ENCODE measurements around the gene MARVELD1.

DNA sequence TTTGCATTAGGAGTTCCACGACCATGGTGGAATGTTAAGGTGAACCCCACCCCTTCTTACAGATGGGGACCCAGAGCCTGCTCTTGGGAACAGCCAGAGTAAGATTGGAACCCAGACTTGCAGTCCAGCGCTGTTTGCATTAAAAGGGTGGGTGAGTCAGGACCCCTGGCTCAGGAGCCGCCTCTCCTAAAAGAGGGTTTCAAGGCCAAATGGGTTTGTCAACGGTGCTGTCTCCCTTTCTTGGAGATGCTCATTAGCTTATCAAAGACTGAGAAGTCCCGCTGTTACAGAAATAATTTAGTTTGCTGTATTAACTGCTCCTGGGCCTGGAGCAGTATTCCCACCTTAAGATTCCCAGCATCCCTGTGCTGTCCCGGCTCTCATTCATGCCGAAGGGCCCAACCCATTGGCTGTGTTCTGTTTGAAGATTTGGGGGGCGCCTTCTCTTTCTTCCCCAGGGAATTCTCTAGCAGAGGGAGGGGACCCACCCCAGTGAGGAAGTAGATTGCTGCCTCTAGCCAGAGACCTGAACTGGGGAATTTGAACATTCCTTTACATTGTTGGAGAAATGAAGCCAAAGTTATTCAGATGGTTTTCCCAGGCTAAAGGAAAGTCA is 1.8 kb downstream of the MARVELD1 start:
- TF ChIP-seq CTCF (IDR thresholded peaks at IDR 0.05; ENCODE audit: low read depth, low read length) (no peak), EZH2phosphoT487 (IDR thresholded peaks at IDR 0.05; ENCODE audit: low read depth) (no peak)
